Measurements from ENCODE around the gene MAGI3. TPM values are rescaled to one million over a fixed set of nuclear protein-coding genes. Genes with fewer than 3 reads are reported as not detected.

The MAGI3 gene
- total RNA-seq, 2 donors from 2014 or later: 5.3 to 5.5 TPM

DNA sequence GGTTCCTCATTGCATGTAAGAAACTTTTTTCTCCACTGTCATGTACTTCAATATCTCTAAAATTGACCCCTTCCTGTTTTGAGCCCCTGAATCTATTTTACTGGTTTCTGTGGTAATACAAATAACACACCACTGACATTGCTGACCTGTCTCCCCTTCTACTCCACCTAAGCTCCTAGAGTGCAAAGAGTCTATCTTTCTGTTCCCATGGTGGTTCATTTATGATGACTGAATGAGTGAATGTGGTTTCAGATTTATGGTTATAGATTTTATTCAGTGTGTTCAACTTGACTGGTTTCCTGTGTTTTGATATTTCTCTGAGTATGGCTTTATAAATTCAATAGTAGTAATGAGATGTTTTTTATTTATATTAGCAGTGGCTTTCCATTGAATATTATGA lies 127.7 kb downstream of the MAGI3 start:
- Mint-ChIP-seq H3K27ac (no peak overlapping the region), H3K9me3 (peaks cover under 1 to 3% of the 10 kb centered on the region in 2 donors), H3K4me3 (no peak overlapping the region), H3K4me1 (ENCODE audit: low read depth) (no peaks in the 10 kb centered on the region), H3K36me3 (ENCODE audit: insufficient read depth in 2 of 2) (peaks cover under 1 to 2% of the 10 kb centered on the region in 2 donors), H3K27me3 (ENCODE audit: low read depth) (no peaks in the 10 kb centered on the region)
- DNase-seq: no peak
- peak; percentile 39 to 62 for ATAC-seq (replicated peaks in 1 of 2)

DNA sequence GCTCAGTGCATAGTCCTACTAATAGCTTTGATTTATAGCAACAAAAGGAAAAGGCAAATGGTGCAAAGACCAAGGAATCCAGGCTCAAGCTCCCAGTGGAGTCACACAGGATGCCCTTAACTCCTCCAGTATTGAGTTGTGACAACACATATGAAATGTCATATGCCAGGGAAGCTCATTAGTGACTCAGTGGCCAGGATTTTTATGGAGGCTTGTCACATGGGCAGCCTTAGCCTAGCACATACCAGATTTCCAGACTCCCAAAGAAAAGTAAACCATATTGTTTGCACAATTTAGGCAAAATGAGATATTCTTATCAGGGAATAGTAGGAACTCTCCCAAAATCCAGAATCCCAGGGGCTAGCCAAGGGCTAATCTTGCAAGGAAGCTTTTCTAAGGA lies 129.2 kb downstream of the MAGI3 start:
- Mint-ChIP-seq H3K27ac (no peak overlapping the region), H3K4me3 (no peak overlapping the region), H3K4me1 (ENCODE audit: low read depth) (no peaks in the 10 kb centered on the region), H3K36me3 (ENCODE audit: insufficient read depth in 2 of 2) (peaks cover 4 to 9% of the 10 kb centered on the region in 2 donors), H3K27me3 (ENCODE audit: low read depth) (no peaks in the 10 kb centered on the region), H3K9me3 (peaks cover 4 to 7% of the 10 kb centered on the region in 2 donors)
- ATAC-seq (replicated peaks in 1 of 2) (no peak), DNase-seq (no peak)

DNA sequence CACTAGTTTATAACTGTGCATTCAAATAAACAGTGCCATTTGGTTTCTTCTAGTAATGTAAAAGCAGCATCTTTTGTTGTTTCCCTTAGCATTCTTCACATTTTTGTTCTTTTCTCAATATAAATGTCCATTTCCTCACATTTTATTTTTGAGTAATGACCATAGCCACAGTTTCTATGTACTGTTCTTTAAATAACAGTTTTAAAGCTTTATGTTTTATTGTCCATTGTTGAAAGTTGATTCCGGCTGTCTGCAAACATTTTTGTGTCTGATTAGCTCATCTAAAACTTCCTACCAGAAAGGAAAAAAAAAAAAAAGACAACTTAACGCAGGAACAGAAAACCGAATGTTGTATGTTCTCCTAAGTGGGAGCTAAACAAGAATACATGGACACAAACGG lies 139.7 kb downstream of the MAGI3 start:
- DNase-seq: no peak
- Mint-ChIP-seq H3K27ac (no peak overlapping the region), H3K4me3 (no peak overlapping the region), H3K9me3 (peaks cover 0 to 2% of the 10 kb centered on the region in 2 donors), H3K4me1 (ENCODE audit: low read depth) (no peaks in the 10 kb centered on the region), H3K36me3 (ENCODE audit: insufficient read depth in 2 of 2) (no peaks in the 10 kb centered on the region), H3K27me3 (ENCODE audit: low read depth) (no peaks in the 10 kb centered on the region)
- ATAC-seq (replicated peaks in 1 of 2): no peak

DNA sequence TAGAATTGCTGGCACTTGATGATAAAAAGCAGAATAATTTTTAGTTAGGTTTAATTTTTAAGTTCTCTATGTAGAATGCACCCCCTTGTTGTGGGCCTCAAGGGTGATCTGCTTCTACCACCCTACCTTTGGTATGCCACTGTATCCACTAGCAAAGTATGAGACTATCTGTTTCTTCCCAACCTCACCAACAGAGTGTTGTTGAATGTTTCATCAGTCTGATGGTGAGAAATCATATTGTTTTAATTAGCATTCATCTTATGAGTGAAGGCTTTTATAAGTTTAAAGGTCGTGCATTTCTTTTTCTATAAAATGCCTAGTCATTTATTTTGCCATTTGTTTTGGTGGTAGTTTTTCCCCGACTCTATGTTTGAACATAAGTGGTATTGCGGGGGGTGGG lies 141.0 kb downstream of the MAGI3 start:
- no peak for DNase-seq
- Mint-ChIP-seq H3K36me3 (ENCODE audit: insufficient read depth in 2 of 2) (no peaks in the 10 kb centered on the region), H3K4me3 (no peak overlapping the region), H3K27ac (no peak overlapping the region), H3K4me1 (ENCODE audit: low read depth) (no peaks in the 10 kb centered on the region), H3K9me3 (no peaks in the 10 kb centered on the region), H3K27me3 (ENCODE audit: low read depth) (no peaks in the 10 kb centered on the region)
- no peak for ATAC-seq (replicated peaks in 1 of 2)

DNA sequence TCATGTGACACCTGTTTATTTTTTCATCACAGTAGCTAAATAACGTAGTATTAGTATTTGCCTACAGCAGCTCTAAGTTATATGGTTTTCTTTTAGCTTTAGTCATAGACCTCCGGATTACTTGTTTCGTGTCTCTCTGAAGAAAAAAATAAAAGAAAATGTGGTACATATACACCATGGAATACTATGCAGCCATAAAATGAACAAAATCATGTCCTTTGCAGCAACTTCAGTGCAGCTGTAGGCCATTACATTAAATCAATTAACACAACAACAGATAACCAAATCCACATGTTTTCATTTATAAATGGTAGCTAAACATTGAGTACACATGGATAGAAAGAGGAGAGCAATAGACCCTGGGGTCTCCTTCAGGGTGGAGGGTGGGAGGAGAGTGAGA lies 142.7 kb downstream of the MAGI3 start:
- Mint-ChIP-seq H3K27ac (no peak overlapping the region), H3K4me1 (ENCODE audit: low read depth) (no peaks in the 10 kb centered on the region)
- ATAC-seq (replicated peaks in 1 of 2): no peak

DNA sequence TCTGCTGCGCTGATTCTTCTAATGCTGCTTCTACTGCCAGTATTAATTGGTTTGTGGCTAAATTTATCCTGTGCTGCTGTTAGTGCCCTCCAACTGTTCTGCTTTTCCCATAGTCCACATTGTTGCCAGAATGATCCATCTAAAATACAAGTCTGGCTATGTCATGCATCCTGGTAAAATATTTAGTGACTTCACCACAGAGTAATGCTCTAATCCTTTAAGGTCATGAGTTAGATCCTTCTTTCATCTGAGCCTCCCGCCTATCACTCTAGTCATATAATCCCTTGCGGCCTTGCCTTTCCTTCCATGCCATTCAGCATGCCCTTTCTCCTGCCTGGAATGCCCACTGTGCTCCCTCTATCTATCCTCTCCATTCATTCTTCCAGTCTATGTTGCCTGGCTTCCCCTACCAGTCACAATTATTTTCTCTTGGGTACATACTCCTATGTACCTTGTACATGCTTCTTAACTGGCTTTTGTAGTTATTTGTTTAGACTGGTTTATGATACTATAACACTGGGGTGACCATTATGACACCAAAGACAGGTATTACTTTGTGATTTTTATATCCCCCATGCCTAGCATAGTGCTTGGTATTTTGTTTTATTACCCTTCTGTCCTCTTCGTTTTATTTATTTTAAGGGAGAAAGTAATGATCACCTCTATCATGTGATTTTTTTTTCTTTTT lies 144.0 kb downstream of the MAGI3 start:
- ATAC-seq (replicated peaks in 1 of 2): no peak
- Mint-ChIP-seq H3K27ac (no peak overlapping the region), H3K36me3 (ENCODE audit: insufficient read depth in 2 of 2) (no peaks in the 10 kb centered on the region), H3K4me1 (ENCODE audit: low read depth) (no peaks in the 10 kb centered on the region), H3K9me3 (no peaks in the 10 kb centered on the region), H3K27me3 (ENCODE audit: low read depth) (no peaks in the 10 kb centered on the region), H3K4me3 (no peak overlapping the region)
- no peak for DNase-seq

More for the DNA sequence above, 142.7 kb downstream of the MAGI3 start:
- Mint-ChIP-seq H3K27me3 (ENCODE audit: low read depth) (no peaks in the 10 kb centered on the region), H3K4me3 (no peak overlapping the region), H3K36me3 (ENCODE audit: insufficient read depth in 2 of 2) (no peaks in the 10 kb centered on the region), H3K9me3 (no peaks in the 10 kb centered on the region)
- DNase-seq: no peak

DNA sequence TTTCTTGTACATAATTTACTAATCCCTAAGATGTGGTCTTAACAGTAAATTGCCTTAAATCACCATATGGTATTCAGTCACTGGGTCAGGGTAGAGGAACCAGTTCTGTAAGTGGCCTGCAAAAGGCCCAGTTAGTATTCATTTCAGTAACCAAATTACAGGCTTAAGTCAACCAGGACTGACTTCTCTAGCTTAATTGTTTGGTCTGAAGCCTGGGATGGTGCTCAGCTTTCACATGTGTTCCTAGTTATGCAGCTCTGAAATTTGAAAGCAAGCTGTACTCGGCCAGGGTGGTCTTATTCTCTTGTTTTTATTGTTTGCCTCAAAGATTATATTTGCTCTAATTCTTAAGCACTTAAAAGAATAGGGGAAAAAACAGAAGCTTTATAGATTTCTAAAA lies 144.6 kb downstream of the MAGI3 start:
- no peak overlapping the region for H3K27ac Mint-ChIP-seq
- no peak overlapping the region for H3K4me3 Mint-ChIP-seq
- ATAC-seq (replicated peaks in 1 of 2) (no peak), DNase-seq (no peak)
- H3K36me3 Mint-ChIP-seq (ENCODE audit: insufficient read depth in 2 of 2): no peaks in the 10 kb centered on the region
- no peaks in the 10 kb centered on the region for H3K4me1 Mint-ChIP-seq (ENCODE audit: low read depth)
- H3K9me3 Mint-ChIP-seq: no peaks in the 10 kb centered on the region
- no peaks in the 10 kb centered on the region for H3K27me3 Mint-ChIP-seq (ENCODE audit: low read depth)

DNA sequence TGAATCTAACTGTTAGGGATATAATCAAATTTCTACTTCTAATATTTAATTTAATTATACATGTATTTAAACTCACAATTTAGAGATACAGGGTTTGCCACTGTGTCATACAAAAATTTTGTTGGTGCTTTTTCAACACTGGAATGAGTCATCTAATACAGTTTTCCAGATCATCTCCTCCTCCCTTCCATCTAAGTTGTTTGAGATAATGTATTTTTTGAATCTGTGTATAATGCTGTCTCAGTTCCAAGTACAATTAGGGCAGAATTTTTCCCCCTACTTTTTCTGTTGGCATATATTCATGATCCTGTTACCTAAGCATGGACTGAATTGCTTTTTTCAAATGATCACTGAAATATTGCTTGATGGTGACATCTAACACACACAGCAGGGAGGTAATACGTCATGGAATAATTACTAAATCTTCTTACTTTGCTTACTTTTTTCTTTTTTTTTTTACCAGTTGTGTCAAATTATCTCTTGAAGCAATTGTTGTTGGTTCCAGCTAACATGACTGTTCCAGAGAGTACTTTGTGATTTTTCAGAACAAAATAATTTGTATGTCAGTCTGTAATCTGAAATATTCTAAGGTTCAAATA lies 146.0 kb downstream of the MAGI3 start:
- Mint-ChIP-seq H3K27ac (no peak overlapping the region), H3K9me3 (no peaks in the 10 kb centered on the region), H3K36me3 (ENCODE audit: insufficient read depth in 2 of 2) (no peaks in the 10 kb centered on the region), H3K27me3 (ENCODE audit: low read depth) (no peaks in the 10 kb centered on the region), H3K4me1 (ENCODE audit: low read depth) (no peaks in the 10 kb centered on the region), H3K4me3 (no peak overlapping the region)
- ATAC-seq (replicated peaks in 1 of 2) (no peak), DNase-seq (no peak)

DNA sequence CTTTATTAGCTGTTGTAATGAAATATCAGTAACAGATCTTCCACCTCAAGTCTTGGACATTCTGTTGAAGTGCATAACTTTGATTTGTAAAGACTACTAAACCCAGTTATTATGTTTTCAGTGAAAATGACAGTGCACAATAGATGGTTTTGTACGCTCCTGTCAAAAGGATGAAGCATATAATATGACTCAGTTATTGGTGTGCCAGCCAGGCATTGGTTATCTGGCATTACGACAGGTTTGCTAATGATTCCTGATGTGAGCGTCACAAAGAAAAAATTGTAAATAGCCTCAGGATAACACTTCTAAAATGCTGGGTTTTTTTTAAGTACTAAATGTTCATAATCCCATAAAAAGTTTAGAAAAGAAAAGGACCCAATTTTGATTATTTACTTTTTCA lies 147.9 kb downstream of the MAGI3 start:
- no peaks in the 10 kb centered on the region for H3K9me3 Mint-ChIP-seq
- H3K4me1 Mint-ChIP-seq (ENCODE audit: low read depth): no peaks in the 10 kb centered on the region
- no peak overlapping the region for H3K4me3 Mint-ChIP-seq
- H3K27ac Mint-ChIP-seq: no peak overlapping the region
- H3K27me3 Mint-ChIP-seq (ENCODE audit: low read depth): no peaks in the 10 kb centered on the region
- ATAC-seq (replicated peaks in 1 of 2): no peak
- no peaks in the 10 kb centered on the region for H3K36me3 Mint-ChIP-seq (ENCODE audit: insufficient read depth in 2 of 2)
- no peak for DNase-seq

DNA sequence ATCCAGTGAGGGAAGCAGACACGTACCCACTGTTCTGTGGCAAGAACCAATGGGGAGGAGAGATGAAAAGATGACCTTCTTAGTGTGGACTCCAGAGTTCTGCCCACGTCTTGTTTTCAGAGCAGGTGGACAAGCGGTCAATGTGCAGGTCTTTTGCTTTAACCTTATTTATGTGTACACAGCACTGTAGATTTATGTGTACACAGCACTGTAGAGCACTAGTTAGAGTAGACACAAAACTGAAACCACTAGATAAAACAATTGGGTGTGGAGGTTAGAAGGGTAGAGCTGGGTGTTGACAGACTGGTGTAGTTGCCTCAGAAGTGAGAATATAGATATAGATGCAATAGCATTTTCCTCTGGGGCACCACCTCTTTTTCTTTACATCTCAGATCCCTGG lies 150.0 kb downstream of the MAGI3 start:
- ATAC-seq (replicated peaks in 1 of 2): no peak
- H3K4me3 Mint-ChIP-seq: no peak overlapping the region
- no peak overlapping the region for H3K27ac Mint-ChIP-seq
- no peaks in the 10 kb centered on the region for H3K9me3 Mint-ChIP-seq
- H3K27me3 Mint-ChIP-seq (ENCODE audit: low read depth): no peaks in the 10 kb centered on the region
- DNase-seq: no peak
- H3K4me1 Mint-ChIP-seq (ENCODE audit: low read depth): no peaks in the 10 kb centered on the region
- H3K36me3 Mint-ChIP-seq (ENCODE audit: insufficient read depth in 2 of 2): no peaks in the 10 kb centered on the region

DNA sequence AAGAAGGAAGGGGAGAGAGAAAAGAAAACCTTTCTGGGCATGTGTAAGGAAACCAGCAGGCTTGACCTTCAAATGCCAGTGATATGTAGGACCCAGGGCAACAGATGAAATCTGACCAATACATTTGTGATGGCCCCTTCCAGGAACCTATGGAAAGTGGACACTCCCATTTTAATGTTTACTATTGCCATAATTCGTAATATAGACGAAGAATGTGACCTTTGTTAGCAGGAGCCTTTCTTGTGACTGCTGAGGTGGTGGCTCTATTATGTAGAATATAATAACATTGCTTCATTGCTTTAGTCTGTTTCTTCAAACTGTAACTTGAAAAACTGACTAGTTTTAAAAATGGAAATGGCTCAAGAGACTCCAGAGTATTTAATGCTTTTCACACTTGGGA lies 150.8 kb downstream of the MAGI3 start:
- H3K36me3 Mint-ChIP-seq (ENCODE audit: insufficient read depth in 2 of 2): no peaks in the 10 kb centered on the region
- no peak for ATAC-seq (replicated peaks in 1 of 2)
- no peak overlapping the region for H3K27ac Mint-ChIP-seq
- H3K4me3 Mint-ChIP-seq: no peak overlapping the region
- H3K9me3 Mint-ChIP-seq: no peaks in the 10 kb centered on the region
- H3K4me1 Mint-ChIP-seq (ENCODE audit: low read depth): no peaks in the 10 kb centered on the region
- H3K27me3 Mint-ChIP-seq (ENCODE audit: low read depth): no peaks in the 10 kb centered on the region
- DNase-seq: no peak

DNA sequence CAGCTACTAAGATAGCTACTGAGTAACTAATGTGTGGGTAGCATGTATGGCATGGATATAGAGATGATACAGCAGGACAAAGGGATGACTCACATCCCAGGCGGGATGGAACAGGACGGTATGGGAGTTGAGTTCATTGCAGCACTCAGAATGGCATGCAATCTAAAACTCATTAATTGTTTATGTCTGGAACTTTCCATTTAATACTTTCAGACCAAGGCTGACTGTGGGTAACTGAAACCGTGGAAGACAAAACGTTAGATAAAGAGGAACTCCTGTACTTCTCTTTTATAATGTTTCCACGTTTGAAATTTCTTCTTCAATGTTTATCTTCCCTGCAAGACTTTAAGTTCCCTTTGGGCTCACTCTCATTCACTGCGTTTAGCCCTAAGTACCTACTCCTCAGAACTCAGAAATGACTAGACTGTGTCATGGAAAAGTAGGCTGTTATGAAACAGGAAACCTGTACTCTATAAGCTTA lies 151.9 kb downstream of the MAGI3 start:
- DNase-seq (no peak), ATAC-seq (replicated peaks in 1 of 2) (no peak)
- H3K27me3 Mint-ChIP-seq (ENCODE audit: low read depth): no peaks in the 10 kb centered on the region
- H3K4me1 Mint-ChIP-seq (ENCODE audit: low read depth): no peaks in the 10 kb centered on the region
- H3K9me3 Mint-ChIP-seq: no peaks in the 10 kb centered on the region
- no peak overlapping the region for H3K4me3 Mint-ChIP-seq
- H3K27ac Mint-ChIP-seq: no peak overlapping the region
- no peaks in the 10 kb centered on the region for H3K36me3 Mint-ChIP-seq (ENCODE audit: insufficient read depth in 2 of 2)

DNA sequence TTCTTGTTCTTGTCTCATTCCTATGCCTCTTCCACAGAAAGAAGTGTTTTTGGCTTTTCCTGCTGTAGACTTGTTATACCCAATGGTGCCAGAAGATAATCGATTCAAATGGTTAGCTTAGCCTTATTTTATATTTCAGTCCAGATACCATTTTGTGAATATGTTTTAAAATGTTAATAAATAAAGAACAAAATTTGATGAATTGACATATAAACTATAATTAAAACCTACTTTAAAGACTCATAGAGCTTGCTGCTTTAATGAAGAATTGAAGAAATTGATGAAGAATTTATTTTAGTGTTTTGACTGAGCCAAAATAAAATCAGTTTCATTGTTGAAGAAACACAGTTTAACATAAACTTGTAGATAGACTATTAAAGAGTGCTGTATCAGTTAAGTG lies 152.8 kb downstream of the MAGI3 start:
- ATAC-seq (replicated peaks in 1 of 2) (no peak), DNase-seq (no peak)
- no peaks in the 10 kb centered on the region for H3K9me3 Mint-ChIP-seq
- no peak overlapping the region for H3K4me3 Mint-ChIP-seq
- no peaks in the 10 kb centered on the region for H3K36me3 Mint-ChIP-seq (ENCODE audit: insufficient read depth in 2 of 2)
- no peaks in the 10 kb centered on the region for H3K4me1 Mint-ChIP-seq (ENCODE audit: low read depth)
- H3K27me3 Mint-ChIP-seq (ENCODE audit: low read depth): no peaks in the 10 kb centered on the region
- no peak overlapping the region for H3K27ac Mint-ChIP-seq

DNA sequence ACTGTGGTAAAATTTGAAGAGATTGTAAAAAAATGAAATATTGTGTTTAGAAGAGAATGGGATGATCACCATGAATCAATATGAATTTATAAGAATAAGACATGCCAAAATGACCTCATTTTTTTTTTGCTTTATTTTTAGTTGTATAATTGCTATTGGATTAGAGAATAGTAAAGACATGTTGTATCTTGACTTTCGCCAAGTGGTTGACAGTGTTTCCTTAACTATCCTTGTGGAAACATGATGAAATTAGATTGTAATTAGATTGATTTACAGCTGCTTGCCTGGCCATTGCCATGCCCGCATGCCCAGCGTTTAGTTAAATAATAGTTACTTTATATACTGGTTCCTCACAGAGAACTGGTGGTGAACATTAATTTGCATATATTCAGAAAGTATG lies 154.9 kb downstream of the MAGI3 start:
- no peak for DNase-seq

More for the DNA sequence above, 154.9 kb downstream of the MAGI3 start:
- no peaks in the 10 kb centered on the region for H3K4me1 Mint-ChIP-seq (ENCODE audit: low read depth)
- no peaks in the 10 kb centered on the region for H3K27me3 Mint-ChIP-seq (ENCODE audit: low read depth)
- H3K9me3 Mint-ChIP-seq: peaks cover 0 to 2% of the 10 kb centered on the region in 2 donors
- H3K4me3 Mint-ChIP-seq: no peak overlapping the region
- no peak for ATAC-seq (replicated peaks in 1 of 2)
- no peaks in the 10 kb centered on the region for H3K36me3 Mint-ChIP-seq (ENCODE audit: insufficient read depth in 2 of 2)
- H3K27ac Mint-ChIP-seq: no peak overlapping the region
